Glutamatergic neuron (in vitro differentiated cells): ENCODE results near the gene CCDC87. TPM values are rescaled to one million over a fixed set of nuclear protein-coding genes. Genes with fewer than 3 reads are reported as not detected.

Experiments
- DNase-seq: peaks from one replicate; pipeline ENCODE4 v3.0.0; 2022
- H3K27ac Mint-ChIP-seq: one replicate; pipeline ENCODE4 v1.8.0; 2020; ENCODE audit warnings: mild to moderate bottlenecking, mixed read lengths, inconsistent platforms; ENCODE audit not compliant: unreplicated experiment
- H3K27me3 Mint-ChIP-seq: one replicate; pipeline ENCODE4 v1.8.0; 2020; ENCODE audit warnings: mild to moderate bottlenecking, moderate library complexity, mixed read lengths, inconsistent platforms; ENCODE audit not compliant: unreplicated experiment
- H3K36me3 Mint-ChIP-seq: one replicate; pipeline ENCODE4 v1.8.0; 2020; ENCODE audit warnings: mild to moderate bottlenecking, mixed read lengths, inconsistent platforms; ENCODE audit not compliant: unreplicated experiment
- H3K4me1 Mint-ChIP-seq: one replicate; pipeline ENCODE4 v1.8.0; 2020; ENCODE audit warnings: mild to moderate bottlenecking, low read depth, mixed read lengths, inconsistent platforms; ENCODE audit not compliant: unreplicated experiment
- H3K4me3 Mint-ChIP-seq: one replicate; pipeline ENCODE4 v1.8.0; 2020; ENCODE audit warnings: mild to moderate bottlenecking, mixed read lengths, inconsistent platforms; ENCODE audit not compliant: unreplicated experiment
- H3K9me3 Mint-ChIP-seq: one replicate; pipeline ENCODE4 v1.8.0; 2020; ENCODE audit warnings: mild to moderate bottlenecking, moderate library complexity, mixed read lengths, inconsistent platforms; ENCODE audit not compliant: unreplicated experiment
- total RNA-seq: library from RNA; stranded (reverse); fragmentation: NEBNext Ultra II Directional; extraction: Animal tissue kit (Norgen Biotek cat#: 25700); gene quantifications from one replicate; pipeline ENCODE4 v1.2.1, GENCODE V29; 2021; ENCODE audit not compliant: unreplicated experiment
- TF ChIP-seq, protein P1 (sequence below): fragments of 200-600 bp; sonication (generic); IDR thresholded peaks from one replicate; pipeline ENCODE4 v1.5.0; 2021; ENCODE audit not compliant: partially characterized antibody, unreplicated experiment

CCDC87 gene
- total RNA-seq, 1 donor from 2014 or later: 0.51 TPM

DNA sequence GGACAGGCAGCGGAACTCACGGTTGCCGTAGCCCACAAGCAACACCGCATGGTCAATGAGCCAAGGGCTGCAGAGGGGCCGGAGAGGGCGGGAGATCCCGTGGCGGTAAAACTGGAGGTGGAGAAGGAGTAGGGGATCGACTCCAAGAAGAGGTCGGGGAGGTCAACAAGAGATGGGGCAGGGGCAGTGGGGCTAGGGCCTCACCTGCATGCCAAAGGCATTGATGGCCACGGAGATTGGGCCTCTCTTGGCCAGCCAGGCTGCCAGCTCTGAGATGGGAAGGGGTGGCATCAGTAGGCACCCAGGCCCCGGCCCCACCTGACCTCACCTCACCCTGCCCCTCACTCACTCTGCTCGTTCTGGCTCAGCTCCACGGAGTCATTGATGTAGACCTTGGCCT is 28.3 kb downstream of the CCDC87 start:
- Mint-ChIP-seq H3K4me1 (peaks cover 6% of the 10 kb centered on the region), H3K9me3 (peaks cover 8% of the 10 kb centered on the region), H3K27ac (no peak overlapping the region)

DNA sequence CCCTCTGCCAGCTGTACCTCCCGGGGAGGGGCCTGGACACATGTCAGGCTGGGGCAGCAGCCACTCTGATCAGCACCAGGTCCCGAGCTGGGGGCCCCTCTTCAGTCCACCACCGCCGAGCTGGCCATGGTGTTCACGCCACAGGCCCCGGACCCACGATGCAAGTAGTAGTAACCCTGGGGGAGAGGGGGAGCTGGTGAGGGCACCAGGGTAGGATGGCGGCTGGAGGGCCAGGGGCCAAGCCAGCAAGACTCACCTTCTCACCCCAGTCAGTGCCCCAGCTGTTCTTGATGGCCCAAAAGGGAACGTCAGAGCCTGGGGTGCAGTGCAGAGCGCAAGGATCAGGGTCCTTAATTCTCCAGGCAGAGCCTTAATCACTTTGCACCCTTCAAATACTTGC is 29.0 kb downstream of the CCDC87 start:
- H3K36me3 Mint-ChIP-seq: no peaks in the 10 kb centered on the region

More for the DNA sequence above, 28.3 kb downstream of the CCDC87 start:
- DNase-seq: no peak
- TF ChIP-seq, protein P1, sequence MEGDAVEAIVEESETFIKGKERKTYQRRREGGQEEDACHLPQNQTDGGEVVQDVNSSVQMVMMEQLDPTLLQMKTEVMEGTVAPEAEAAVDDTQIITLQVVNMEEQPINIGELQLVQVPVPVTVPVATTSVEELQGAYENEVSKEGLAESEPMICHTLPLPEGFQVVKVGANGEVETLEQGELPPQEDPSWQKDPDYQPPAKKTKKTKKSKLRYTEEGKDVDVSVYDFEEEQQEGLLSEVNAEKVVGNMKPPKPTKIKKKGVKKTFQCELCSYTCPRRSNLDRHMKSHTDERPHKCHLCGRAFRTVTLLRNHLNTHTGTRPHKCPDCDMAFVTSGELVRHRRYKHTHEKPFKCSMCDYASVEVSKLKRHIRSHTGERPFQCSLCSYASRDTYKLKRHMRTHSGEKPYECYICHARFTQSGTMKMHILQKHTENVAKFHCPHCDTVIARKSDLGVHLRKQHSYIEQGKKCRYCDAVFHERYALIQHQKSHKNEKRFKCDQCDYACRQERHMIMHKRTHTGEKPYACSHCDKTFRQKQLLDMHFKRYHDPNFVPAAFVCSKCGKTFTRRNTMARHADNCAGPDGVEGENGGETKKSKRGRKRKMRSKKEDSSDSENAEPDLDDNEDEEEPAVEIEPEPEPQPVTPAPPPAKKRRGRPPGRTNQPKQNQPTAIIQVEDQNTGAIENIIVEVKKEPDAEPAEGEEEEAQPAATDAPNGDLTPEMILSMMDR: no peak
- H3K27me3 Mint-ChIP-seq: peaks cover 8% of the 10 kb centered on the region
- H3K4me3 Mint-ChIP-seq: no peak overlapping the region
- no peaks in the 10 kb centered on the region for H3K36me3 Mint-ChIP-seq

DNA sequence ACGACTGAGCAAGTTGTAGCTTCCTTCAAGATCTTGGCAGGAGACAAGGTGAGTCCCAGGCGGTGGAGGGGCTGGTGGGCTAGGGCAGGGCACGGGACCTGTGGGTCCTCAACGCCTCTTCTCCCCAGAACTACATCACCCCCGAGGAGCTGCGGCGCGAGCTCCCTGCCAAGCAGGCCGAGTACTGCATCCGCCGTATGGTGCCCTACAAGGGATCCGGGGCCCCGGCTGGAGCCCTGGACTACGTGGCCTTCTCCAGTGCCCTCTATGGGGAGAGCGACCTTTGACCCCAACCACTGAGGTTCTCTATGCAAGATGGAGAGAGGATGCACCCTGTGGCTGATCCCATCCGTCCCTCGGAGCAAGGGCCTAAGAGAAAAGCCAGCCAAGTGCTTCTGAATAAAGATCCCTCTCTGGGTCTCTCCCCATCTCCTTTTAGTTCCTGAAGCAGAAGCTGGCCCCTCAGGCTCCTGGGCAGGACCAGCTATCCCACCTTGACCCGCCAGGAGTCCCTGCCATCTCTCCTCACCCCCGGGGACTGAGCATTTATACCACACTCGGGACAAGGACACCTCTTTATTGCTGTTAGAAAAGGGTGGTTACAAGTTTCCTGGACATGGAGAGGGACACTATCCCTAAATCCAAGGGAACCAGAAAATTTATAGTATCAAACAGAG is 29.8 kb downstream of the CCDC87 start:
- Mint-ChIP-seq H3K4me1 (peaks cover 6% of the 10 kb centered on the region), H3K36me3 (no peaks in the 10 kb centered on the region), H3K27me3 (peaks cover 8% of the 10 kb centered on the region), H3K9me3 (peaks cover 12% of the 10 kb centered on the region), H3K4me3 (no peak overlapping the region), H3K27ac (no peak overlapping the region)
- DNase-seq: no peak
- TF ChIP-seq, protein P1: no peak

More for the DNA sequence above, 29.0 kb downstream of the CCDC87 start:
- Mint-ChIP-seq H3K4me3 (no peak overlapping the region), H3K4me1 (peaks cover 6% of the 10 kb centered on the region), H3K27ac (no peak overlapping the region), H3K27me3 (peaks cover 8% of the 10 kb centered on the region), H3K9me3 (peaks cover 9% of the 10 kb centered on the region)
- no peak for DNase-seq
- TF ChIP-seq, protein P1: no peak

DNA sequence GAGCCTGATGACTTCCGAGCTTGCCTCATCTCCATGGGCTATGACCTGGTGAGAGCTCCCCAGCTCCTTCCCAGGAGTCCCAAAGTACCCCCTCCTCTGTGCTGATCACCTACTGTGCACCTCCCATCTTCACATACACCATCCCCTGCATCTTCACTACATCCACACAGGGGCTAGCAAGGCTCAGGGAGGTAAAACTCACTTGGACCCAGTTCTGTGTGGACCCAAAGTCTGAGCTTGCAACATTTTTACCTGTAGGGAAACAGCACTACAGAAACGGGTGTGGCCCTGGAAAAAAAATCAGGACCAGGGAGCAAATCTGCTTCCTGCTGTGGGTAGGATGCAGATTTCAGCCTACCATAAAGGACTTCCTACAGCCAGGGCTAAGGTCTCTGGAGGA is 30.6 kb downstream of the CCDC87 start:
- no peak for DNase-seq
- Mint-ChIP-seq H3K4me1 (peaks cover 6% of the 10 kb centered on the region), H3K4me3 (no peak overlapping the region), H3K27me3 (peaks cover 8% of the 10 kb centered on the region), H3K36me3 (no peaks in the 10 kb centered on the region), H3K9me3 (peaks cover 11% of the 10 kb centered on the region), H3K27ac (no peak overlapping the region)
- TF ChIP-seq, protein P1: no peak

DNA sequence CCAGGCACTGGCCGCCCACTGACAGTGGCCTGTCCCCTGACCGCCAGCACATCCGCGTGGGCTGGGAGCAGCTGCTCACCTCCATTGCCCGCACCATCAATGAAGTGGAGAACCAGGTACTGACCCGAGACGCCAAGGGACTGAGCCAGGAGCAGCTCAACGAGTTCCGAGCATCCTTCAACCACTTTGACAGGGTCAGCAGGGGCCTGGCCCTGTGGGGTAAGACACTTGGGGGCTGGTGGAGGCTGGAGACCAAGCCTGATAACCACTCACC is 31.0 kb downstream of the CCDC87 start:
- no peak overlapping the region for H3K27ac Mint-ChIP-seq
- no peaks in the 10 kb centered on the region for H3K36me3 Mint-ChIP-seq
- no peak overlapping the region for H3K4me3 Mint-ChIP-seq
- peaks cover 8% of the 10 kb centered on the region for H3K27me3 Mint-ChIP-seq
- peaks cover 10% of the 10 kb centered on the region for H3K9me3 Mint-ChIP-seq
- H3K4me1 Mint-ChIP-seq: peaks cover 6% of the 10 kb centered on the region
- DNase-seq: no peak
- TF ChIP-seq, protein P1: no peak
